GM21381 (cell line): ENCODE results near the gene TRMT61A.

ENCODE experiments used
- ATAC-seq: cut with Tn5 transposase; IDR thresholded peaks from one replicate; pipeline ENCODE4 v1.9.1; 2021; ENCODE audit warnings: mild to moderate bottlenecking, moderate library complexity; ENCODE audit not compliant: unreplicated experiment

The TRMT61A gene

GRCh38 chr14:103533999-103534575 is 5.1 kb downstream of the TRMT61A start:
- no peak for ATAC-seq

- no peak for ATAC-seq
Observed at GRCh38 chr14:103534576-103535061, 5.6 kb downstream of the TRMT61A start.

DNA sequence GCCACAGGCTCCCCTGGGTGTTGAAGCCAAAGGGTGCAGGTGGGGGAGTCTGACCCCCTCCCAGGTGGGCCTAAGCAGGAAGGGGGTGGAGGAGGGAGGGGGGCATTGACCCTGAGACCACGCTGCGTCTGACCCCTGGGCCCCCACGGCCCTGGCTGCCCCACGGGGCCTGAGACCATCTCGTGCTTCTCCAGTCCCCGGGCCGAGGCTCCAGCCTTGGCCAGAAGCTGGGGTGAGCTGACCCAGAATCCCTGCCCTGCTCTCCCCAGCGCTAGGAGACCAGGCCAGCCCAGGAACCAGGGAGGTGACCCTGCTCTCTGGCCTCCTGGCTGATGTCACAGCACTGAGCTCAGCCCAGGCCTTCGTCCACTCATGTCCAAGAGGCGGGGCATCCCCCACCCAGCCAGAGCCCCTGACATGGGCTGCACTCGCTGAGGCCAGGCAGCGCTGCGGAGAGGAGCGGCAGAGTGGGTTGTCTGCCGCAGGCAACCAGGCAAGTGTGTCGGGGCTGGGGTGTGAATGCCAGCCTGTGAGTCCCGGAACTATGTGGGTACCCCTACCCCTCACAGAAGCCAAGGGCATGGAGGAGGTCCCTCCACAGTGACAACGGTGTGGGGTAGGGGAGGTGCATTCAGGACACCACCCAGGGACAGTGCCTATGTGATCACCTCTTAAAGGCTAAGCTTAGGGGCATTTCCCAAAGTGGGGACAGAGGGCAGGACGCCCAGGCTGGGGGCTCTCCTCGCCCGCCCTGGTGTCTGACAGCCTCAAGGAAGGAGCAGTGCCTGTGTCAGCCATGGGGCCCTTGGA is 6.3 kb downstream of the TRMT61A start:
- no peak for ATAC-seq

DNA sequence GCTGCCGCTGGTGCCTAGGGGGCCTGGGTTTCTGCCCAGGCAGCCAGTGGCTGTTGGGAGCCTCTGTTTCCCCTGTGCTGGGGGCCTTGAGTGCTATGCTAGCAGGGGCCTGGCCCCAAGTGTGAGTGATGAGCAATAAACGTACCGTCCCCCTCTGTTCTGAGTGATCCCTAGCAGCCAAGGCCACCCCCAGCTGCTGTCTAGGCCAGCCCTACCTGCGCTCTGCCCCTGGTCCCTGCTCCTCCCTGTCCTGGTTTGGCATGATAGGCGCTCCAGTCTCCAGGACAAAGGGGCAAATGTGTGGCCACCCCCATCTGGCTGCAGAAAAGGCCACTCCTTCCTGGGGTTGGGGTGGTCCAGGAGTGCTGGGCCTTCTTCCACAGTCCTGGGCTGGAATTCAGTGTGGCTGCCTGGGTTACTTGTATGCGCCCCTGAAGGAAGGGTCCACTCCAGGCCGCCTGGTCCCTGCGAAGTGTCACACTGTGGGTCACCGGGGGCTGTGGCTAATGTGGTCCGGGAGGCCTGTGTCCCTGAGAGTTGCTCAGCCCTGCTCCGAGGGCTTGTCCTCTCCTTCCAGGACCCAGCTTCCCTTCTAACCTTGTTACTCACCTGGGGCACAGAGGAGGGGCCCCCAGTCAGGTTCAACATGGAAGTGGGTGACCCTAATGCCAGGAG is 7.0 kb downstream of the TRMT61A start:
- ATAC-seq, result no peak

DNA sequence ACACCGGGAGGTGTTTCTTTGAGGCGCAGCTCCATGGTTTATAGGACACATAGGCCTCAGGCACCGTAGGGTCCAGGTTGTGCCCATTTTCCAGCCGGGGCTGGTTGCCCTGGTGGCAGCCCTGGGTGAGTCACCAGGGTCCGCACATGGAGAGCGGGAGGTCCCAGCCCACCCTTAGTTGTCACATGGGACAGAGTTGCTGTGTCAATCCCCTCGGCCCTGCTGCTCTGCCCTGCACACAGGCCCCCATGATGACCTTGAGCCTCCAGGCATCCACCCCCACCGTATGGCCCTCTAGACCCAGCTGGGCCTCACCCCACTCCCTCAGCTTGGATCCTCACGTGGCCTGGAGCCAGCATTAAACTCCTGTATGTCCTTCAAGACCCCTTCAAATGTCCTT is 7.7 kb downstream of the TRMT61A start:
- ATAC-seq, result no peak

DNA sequence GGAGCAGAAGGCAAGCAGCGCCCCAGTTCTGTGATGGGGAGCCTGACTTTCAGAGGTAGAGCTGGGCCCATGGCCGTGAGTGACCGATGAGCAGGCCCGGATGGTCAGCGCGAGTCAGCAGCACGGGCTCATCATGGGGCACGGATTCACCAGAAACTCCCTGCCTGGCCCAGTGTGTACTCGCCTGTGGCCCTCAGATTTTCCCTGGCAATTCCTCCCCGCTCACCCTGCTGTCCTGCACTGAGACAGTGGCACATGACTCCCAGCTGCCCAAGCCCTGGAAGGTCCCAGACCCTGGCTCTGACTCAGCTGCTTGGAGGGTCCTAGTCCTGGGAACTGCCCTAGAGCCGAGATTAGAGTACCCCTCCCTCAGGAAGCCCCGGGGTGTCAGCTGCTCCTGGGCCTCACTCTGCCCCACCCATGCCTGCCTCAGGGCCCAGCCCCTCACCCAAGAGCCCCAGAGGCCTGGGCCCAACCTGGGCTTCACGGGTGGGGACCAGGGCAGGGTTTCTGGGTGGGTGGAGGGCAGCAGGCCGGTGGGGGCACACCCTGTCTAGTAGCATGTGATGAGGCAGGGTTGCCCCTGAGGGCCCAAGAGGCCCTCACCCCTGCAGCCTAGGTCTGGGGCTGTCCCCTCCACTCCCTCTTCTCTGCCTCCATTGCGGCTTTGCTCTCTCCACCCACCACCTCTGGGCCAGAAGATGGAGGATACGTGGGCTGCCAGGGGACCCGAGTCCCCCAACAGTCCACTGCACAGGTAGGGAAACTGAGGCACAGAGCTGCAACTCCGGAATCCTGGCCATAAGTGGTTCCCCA is 8.4 kb downstream of the TRMT61A start:
- ATAC-seq, result no peak

GRCh38 chr14:103538291-103539055 is 9.5 kb downstream of the TRMT61A start:
- no peak for ATAC-seq

GRCh38 chr14:103539056-103539825 is 10.2 kb downstream of the TRMT61A start:
- ATAC-seq, result no peak

- no peak for ATAC-seq
Observed at GRCh38 chr14:103540821-103541708, 12.1 kb downstream of the TRMT61A start.

- ATAC-seq, result no peak
Observed at GRCh38 chr14:103541709-103542604, 13.0 kb downstream of the TRMT61A start.

- no peak for ATAC-seq
Observed at GRCh38 chr14:103542605-103543088, 13.7 kb downstream of the TRMT61A start.

DNA sequence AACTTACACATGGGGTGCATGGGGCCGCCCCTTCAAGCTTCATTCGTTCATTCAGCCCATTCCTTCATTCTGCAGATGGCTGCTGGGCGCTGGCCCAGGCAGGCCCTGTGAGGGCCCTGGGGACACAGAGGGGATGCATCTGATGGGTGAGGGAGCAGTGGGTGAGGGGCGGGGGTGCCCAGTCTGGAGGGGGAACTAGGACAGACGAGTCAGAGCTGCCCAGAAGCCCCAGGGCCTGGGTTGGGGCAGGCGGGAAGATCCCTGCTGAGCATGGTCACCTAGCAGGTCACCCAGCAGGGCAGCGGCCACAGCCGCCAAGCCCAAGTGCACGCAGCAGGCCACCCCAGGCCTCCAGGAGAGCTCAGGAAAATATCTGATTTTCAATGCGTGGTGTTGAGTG is 14.1 kb downstream of the TRMT61A start:
- ATAC-seq, result no peak

DNA sequence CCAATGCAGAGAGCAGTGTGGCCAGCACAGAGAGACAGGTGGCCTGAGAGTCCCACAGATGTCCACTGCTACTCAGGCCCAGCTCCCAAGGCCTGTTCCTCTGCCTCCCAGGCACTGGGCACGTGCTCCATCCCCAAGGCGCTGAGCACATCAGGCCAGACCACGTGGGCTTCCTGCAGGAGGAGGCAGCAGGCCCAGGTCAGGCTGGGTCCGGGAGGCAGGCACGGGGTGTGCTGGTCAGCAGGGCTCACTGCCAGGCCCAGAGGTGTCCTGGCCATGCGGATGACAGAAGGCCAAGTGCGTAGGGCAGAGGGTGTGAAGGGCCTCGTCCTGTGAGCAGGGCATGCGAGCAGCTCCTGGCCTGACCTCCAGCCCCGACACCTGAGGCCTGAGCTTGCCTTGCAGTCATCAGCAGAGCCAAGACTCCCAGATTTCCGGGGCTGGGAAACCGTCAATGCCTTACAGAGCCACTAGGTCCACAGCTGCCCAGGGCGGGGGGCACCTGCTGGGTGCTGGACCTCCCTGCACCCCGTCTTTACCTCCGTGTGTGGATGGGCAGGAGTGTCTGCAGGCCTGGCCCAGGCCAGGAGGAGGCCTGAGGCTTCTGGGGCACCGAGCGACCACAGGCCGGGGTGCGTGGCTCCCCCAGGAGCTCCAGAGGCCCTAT is 14.9 kb downstream of the TRMT61A start:
- ATAC-seq, result no peak

GRCh38 chr14:103544388-103545218 is 15.6 kb downstream of the TRMT61A start:
- no peak for ATAC-seq

GRCh38 chr14:103545219-103545914 is 16.4 kb downstream of the TRMT61A start:
- no peak for ATAC-seq
